GM21526 (cell line): Measurements from ENCODE around the gene NES.
"Not testable (repeated sequence)": the region's sequence is repeated elsewhere in the genome, so short reads cannot be mapped to it uniquely, and the experiment has no call there.

Experiments
- ATAC-seq: cut with Tn5 transposase; IDR thresholded peaks from one replicate; pipeline ENCODE4 v1.9.1; 2021; ENCODE audit warnings: moderate library complexity; ENCODE audit not compliant: unreplicated experiment, low FRiP score

Gene NES

GRCh38 chr1:156648496-156648895 is 28.7 kb downstream of the NES start:
- ATAC-seq = no peak

- no peak for ATAC-seq
Observed at GRCh38 chr1:156647351-156647750, 29.9 kb downstream of the NES start.

GRCh38 chr1:156646738-156647211 is 30.4 kb downstream of the NES start:
- ATAC-seq = no peak

DNA sequence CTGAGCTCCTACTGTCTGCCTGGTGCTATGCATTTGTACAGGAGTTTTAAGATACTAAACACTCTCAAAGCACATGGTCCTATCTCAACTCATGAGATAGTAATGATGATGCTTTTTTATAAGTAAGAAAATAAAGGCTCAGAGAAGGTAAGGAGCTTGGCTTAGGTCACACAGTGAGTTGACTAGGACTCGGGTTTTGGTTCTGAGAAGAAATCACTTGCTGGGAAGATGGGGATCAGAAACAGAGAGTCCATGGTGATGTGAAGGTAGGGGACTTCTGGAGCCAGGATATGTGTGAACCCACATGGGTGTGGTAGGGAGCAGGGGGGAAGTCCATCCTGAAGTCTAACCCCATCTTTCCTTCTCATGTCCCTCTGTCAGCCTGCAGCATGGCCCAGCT is 31.5 kb downstream of the NES start:
- ATAC-seq = no peak

- no peak for ATAC-seq
Observed at GRCh38 chr1:156645056-156645455, 32.2 kb downstream of the NES start.

DNA sequence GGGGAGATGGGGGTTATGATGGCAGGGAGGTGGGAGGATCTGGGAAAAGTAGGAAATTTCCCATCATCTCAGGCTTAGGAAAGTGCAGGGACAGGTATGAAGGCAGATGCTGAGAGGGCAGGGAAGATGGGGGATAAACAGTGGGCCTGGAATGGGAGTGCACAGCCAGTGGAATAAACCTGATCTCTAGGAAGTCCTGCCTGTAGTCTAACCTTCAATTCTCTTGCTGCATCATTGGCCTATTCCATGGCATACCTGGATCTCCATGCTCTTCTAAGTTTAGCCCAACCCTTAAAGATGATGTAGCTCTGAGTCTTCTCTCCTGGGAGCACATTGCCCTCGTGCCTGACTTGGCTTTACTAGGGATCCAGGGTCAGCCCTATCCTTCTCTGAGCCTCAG is 32.6 kb downstream of the NES start:
- no peak for ATAC-seq

- ATAC-seq = no peak
Observed at GRCh38 chr1:156644146-156644545, 33.1 kb downstream of the NES start.

DNA sequence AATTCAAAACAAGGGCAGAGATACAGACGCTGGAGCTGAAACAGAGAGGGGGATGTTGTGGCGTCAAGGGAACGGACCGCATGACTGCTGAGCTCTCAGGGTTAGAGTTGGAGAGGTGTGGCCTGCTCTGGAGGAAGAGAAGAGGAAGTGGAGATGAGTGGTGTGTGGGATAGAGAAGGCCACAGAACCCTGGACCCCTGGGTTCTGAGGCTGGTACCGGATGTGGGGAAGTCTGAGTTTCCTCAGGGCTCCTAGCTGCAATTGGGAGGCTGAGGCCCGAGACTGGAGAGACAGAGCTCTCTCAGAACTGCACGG is 33.5 kb downstream of the NES start:
- ATAC-seq = no peak

GRCh38 chr1:156643049-156643777 is 34.0 kb downstream of the NES start:
- no peak for ATAC-seq

DNA sequence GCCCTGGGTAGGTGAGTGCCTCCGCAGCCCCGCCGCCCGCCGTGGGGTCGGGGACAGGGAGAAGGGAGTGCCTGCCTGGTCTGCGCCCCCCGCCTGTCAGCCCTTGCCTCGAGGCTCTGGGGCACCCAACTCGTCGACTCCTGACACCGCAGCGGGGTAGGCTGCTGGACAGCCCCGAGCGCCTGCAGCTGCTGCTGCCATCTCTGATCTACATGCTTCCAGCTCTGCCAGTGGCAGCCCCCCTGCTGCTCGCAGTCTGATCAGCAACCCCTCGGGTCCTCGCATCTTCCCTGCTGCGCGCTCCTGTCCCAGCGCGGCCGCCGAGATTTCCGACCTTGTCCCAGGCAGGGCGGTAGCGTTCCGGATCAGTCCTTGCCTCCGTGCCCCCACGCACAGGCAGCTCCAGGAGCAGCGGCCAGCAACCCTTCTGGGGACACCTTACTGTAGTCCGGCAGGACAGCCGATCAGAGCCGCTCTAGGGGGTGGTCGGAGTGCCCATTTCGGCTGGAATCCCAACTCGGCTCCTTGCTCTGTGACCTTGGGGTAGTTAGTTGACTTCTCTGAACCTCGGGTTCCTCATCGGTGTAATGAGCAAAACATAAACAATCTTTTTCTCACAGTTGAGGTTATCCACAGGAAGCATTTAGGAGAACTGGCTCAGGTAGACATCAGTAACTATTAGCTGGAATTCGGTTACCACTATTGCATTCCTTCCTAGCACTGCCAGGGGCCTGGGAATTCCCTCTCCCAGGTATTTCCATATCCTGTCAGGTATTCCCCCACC is 34.8 kb downstream of the NES start:
- ATAC-seq = no peak

DNA sequence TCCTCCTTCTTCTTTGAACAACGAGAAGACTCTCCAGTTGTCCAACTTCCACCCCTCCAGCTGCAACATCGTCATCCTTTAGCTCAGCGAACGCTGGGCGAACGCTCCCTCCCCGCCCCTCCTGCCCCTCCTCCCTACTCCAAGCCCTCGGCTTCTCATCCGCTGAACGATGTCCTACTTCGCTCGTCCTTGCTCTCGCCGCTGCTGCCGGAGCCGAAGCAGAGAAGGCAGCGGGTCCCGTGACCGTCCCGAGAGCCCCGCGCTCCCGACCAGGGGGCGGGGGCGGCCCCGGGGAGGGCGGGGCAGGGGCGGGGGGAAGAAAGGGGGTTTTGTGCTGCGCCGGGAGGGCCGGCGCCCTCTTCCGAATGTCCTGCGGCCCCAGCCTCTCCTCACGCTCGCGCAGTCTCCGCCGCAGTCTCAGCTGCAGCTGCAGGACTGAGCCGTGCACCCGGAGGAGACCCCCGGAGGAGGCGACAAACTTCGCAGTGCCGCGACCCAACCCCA is 35.4 kb downstream of the NES start, which contains the start of gene BCAN:
BCAN (plus strand) TSS at position 357 of the 504 bp plus-strand sequence. CDS start 3,938 bp downstream, outside the sequence.
- no peak for ATAC-seq

DNA sequence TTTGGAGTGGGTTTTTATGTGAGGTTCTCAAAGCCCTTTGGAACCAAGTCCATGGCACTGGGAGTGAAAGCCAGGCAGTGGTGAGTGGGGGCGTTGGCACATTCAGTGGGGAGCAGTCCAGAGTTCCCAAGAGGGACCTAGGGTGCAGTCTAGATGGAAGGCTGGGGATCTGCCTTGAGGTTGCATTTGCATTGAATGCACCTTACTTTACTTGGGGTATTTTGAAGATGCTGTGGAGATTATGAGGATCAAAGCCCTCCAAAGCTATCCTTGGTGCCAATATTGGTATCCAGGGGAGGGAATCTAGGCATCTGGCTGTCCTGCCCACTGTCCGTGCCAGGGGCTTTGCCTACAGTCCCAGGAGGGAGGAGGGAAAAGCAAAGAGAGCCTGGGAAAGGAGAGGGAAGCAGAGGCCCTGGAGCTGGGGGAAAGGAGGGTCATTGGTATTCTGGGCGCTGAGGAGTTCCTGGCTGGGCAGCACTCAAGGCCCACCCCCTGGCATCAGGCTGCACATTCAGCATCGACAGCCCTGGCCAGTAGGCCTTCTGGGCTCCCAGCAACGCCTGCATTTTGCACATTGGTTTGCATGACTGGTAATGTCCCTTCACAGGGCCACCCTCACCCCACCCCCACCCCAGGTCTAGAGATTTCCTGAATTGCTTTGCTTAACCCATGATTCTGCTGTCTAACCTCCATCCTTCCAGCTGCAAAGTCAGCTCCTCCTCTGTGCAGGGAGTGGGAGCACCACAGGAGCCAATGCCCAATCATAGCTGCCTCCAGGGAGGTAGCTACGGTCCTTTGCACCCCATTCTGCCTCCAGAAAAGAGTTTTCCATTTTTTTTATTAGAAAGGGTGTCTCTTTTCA is 36.1 kb downstream of the NES start:
- no peak for ATAC-seq

- ATAC-seq = no peak
Observed at GRCh38 chr1:156639601-156640101, 37.6 kb downstream of the NES start.

DNA sequence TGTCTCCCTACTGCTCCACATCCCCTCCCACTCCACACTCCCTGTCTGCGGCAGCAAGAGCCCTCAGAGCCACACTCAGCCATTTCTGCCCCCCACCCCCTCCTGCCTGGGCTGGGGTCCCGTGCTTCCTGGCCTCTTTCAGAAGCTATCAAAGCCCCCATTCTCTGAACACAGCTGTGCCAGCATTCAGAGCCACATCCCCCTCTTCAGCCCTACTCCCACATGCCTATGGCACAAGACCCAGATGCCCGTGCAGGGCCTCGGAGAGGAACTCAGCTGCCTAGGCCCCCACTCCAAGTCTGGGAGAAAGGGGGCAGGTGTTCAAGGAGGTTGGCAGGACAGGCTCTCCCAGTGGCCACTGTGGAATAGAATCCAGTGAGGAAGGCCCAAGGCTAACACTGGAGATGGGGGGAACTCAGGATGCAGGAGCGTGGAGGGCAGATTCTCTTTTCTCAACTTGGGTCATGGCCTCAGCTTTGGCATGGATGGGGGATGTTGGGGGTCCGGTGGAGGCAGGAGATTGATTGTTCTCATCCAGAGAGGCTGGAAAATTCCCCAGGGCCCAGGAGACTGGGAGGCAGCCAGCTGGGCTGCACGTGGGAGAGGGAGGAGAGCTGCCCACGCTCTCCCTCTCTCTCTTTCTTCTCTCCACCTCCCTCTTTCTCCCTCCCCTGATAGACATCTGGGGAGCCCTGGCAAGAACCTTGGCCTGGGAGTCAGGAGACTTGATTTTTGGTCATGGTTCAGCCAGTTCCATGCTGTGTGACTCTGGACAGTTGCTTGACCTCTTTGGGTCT is 38.8 kb downstream of the NES start:
- ATAC-seq = no peak

- no peak for ATAC-seq
Observed at GRCh38 chr1:156632355-156632754, 44.9 kb downstream of the NES start.

DNA sequence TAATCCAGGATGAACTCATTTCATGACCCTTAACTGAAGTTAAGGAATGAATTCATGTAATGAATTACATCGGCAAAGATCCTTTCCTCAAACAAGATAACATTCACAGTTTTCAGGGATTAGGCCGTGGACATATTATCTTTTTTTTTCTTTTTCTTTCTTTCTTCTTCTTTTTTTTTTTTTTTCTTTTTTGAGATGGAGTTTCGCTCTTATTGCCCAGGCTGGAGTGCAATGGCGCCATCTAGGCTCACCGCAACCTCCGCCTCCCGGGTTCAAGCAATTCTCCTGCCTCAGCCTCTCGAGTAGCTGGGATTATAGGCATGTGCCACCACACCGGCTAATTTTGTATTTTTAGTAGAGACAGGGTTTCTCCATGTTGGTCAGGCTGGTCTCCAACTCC is 46.1 kb downstream of the NES start:
- not testable (repeated sequence) for ATAC-seq

- no peak for ATAC-seq
Observed at GRCh38 chr1:156629823-156630449, 47.3 kb downstream of the NES start.

GRCh38 chr1:156627313-156627880 is 49.8 kb downstream of the NES start:
- ATAC-seq = no peak

GRCh38 chr1:156626079-156626438 is 51.1 kb downstream of the NES start:
- ATAC-seq = no peak
